Osteoblast (primary cell): ENCODE data around the gene HSPA12B. TPM values are rescaled to one million over a fixed set of nuclear protein-coding genes. Genes with fewer than 3 reads are reported as not detected.
"Not testable (repeated sequence)": the region's sequence is repeated elsewhere in the genome, so short reads cannot be mapped to it uniquely, and the experiment has no call there.

Source experiments
- DNase-seq: peaks from one replicate; pipeline ENCODE4 v3.0.0; 2011; ENCODE audit warnings: low spot score, mixed read lengths; ENCODE audit not compliant: insufficient read length; ENCODE audit errors: missing footprints
- H2AFZ ChIP-seq: 2 replicates; pipeline ENCODE4 v1.6.0; 2011; ENCODE audit warnings: mild to moderate bottlenecking, low read length
- H3K27ac ChIP-seq: 2 replicates; pipeline ENCODE4 v1.5.1; 2011; ENCODE audit warnings: mild to moderate bottlenecking, low read depth, low read length, moderate library complexity
- H3K27me3 ChIP-seq: 2 replicates; pipeline ENCODE4 v1.6.0; 2012; ENCODE audit warnings: mild to moderate bottlenecking, control low read depth, inconsistent platforms, low read length, moderate library complexity; ENCODE audit not compliant: insufficient read depth
- H3K36me3 ChIP-seq: 2 replicates; pipeline ENCODE4 v1.5.1; 2011; ENCODE audit warnings: mild to moderate bottlenecking, low read length, control low read depth, moderate library complexity; ENCODE audit not compliant: insufficient read depth
- H3K4me1 ChIP-seq: 2 replicates; pipeline ENCODE4 v1.5.1; 2011; ENCODE audit warnings: mild to moderate bottlenecking, low read length, control low read depth, moderate library complexity; ENCODE audit not compliant: insufficient read depth
- H3K4me2 ChIP-seq: 2 replicates; pipeline ENCODE4 v1.6.0; 2011; ENCODE audit warnings: mild to moderate bottlenecking, low read length; ENCODE audit not compliant: insufficient read depth
- H3K4me3 ChIP-seq: fragments of 200-600 bp; sonication (generic); 3 replicates; pipeline ENCODE4 v1.5.1; 2012; ENCODE audit warnings: mild to moderate bottlenecking, low read length, inconsistent platforms; ENCODE audit not compliant: insufficient read depth
- H3K79me2 ChIP-seq: 2 replicates; pipeline ENCODE4 v1.6.0; 2012; ENCODE audit warnings: mild to moderate bottlenecking, low read length, control low read depth, inconsistent platforms; ENCODE audit not compliant: insufficient read depth
- H3K9me3 ChIP-seq: 2 replicates; pipeline ENCODE4 v1.5.1; 2011; ENCODE audit warnings: low read depth, low read length, control low read depth
- H4K20me1 ChIP-seq: 2 replicates; pipeline ENCODE4 v1.6.0; 2012; ENCODE audit warnings: mild to moderate bottlenecking, low read length, control low read depth; ENCODE audit not compliant: insufficient read depth
- total RNA-seq: library from RNA; depleted of rRNA; stranded (reverse); fragments of >200 nt; gene quantifications from 2 replicates; pipeline ENCODE4 v1.2.3, GENCODE V29; 2012
- TF ChIP-seq, protein P1 (sequence below): IDR thresholded peaks from 2 replicates; pipeline ENCODE4 v1.5.1; 2011; ENCODE audit warnings: mild to moderate bottlenecking, low read depth, low read length, moderate library complexity; ENCODE audit errors: extremely low read depth

Gene HSPA12B
- total RNA-seq, 1 donor: not detected

GRCh38 chr20:3787324-3788014, 55.0 kb downstream of the HSPA12B start:
- no peak overlapping the region for H3K27ac ChIP-seq
- H3K36me3 ChIP-seq: peaks cover 5% of the 10 kb centered on the region
- no peaks in the 10 kb centered on the region for H3K9me3 ChIP-seq
- H3K4me2 ChIP-seq: peak overlapping the region; percentile 70
- DNase-seq: no peak
- peaks cover 35% of the 10 kb centered on the region for H3K79me2 ChIP-seq
- H4K20me1 ChIP-seq: peaks cover 34% of the 10 kb centered on the region
- H3K4me3 ChIP-seq: peak overlapping the region; percentile 47
- H2AFZ ChIP-seq: peak overlapping the region; percentile 4
- no peaks in the 10 kb centered on the region for H3K27me3 ChIP-seq
- H3K4me1 ChIP-seq: peaks cover 21% of the 10 kb centered on the region
- TF ChIP-seq, protein P1, sequence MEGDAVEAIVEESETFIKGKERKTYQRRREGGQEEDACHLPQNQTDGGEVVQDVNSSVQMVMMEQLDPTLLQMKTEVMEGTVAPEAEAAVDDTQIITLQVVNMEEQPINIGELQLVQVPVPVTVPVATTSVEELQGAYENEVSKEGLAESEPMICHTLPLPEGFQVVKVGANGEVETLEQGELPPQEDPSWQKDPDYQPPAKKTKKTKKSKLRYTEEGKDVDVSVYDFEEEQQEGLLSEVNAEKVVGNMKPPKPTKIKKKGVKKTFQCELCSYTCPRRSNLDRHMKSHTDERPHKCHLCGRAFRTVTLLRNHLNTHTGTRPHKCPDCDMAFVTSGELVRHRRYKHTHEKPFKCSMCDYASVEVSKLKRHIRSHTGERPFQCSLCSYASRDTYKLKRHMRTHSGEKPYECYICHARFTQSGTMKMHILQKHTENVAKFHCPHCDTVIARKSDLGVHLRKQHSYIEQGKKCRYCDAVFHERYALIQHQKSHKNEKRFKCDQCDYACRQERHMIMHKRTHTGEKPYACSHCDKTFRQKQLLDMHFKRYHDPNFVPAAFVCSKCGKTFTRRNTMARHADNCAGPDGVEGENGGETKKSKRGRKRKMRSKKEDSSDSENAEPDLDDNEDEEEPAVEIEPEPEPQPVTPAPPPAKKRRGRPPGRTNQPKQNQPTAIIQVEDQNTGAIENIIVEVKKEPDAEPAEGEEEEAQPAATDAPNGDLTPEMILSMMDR: no peak

DNA sequence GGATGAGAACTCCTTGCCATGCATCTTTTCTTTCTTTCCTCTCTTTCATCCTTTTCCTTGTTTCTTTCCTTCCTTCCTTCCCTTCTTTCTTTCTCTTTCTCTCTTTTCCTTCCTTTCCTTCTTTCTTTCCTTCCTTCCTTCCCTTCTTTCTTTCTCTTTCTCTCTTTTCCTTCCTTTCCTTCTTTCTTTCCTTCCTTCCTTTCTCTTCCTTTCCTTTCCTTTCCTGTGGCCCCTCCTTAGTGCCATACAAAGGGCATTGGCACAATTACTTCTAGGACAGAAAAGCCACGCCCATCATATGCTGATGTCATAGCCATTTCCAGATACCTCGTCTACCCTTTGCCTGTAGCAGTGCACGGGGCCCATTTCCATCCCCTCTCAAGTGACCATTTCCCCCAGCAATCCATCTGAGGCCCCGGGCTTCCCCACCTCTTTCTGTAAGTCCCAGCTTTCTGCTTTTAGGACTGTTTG, 56.2 kb downstream of the HSPA12B start:
- H3K36me3 ChIP-seq: peaks cover 5% of the 10 kb centered on the region
- TF ChIP-seq, protein P1: no peak
- peaks cover 25% of the 10 kb centered on the region for H3K79me2 ChIP-seq
- H3K27ac ChIP-seq: no peak overlapping the region
- no peaks in the 10 kb centered on the region for H3K9me3 ChIP-seq
- peaks cover 21% of the 10 kb centered on the region for H3K4me1 ChIP-seq
- no peak overlapping the region for H3K4me3 ChIP-seq
- no peak overlapping the region for H3K4me2 ChIP-seq
- no peak for DNase-seq
- H3K27me3 ChIP-seq: no peaks in the 10 kb centered on the region
- peaks cover 23% of the 10 kb centered on the region for H4K20me1 ChIP-seq
- H2AFZ ChIP-seq: no peak overlapping the region

DNA sequence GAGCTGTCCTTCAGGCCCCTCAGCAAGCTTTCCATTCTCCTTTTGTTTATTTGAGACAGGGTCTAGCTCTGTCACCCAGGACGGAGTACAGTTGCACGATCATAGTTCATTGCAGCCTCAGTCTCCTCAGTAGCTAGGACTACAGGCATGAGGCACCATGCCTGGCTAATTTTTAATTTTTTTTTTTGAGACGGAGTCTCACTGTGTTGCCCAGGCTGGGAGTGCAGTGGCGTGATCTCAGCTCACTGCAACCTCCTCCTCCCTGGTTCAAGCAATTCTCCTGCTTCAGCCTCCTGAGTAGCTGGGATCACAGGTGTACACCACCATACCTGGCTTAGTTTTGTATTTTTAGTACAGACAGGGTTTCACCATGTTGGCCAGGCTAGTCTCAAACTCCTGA, 56.7 kb downstream of the HSPA12B start:
- H3K36me3 ChIP-seq, H2AFZ ChIP-seq, H3K4me3 ChIP-seq, H3K27me3 ChIP-seq, H3K9me3 ChIP-seq, H3K27ac ChIP-seq, DNase-seq, H3K4me2 ChIP-seq: not testable (repeated sequence)
- H3K79me2 ChIP-seq: peaks cover 20% of the 10 kb centered on the region
- H4K20me1 ChIP-seq: peaks cover 19% of the 10 kb centered on the region
- H3K4me1 ChIP-seq: peaks cover 21% of the 10 kb centered on the region

GRCh38 chr20:3794168-3794567, 61.7 kb downstream of the HSPA12B start:
- not testable (repeated sequence) for H3K4me3 ChIP-seq, H3K4me2 ChIP-seq, H3K27ac ChIP-seq, H3K9me3 ChIP-seq, H2AFZ ChIP-seq, H3K27me3 ChIP-seq, DNase-seq
- Histone ChIP-seq H3K36me3 (peaks cover 15% of the 10 kb centered on the region), H3K79me2 (peaks cover 31% of the 10 kb centered on the region), H4K20me1 (peaks cover 10% of the 10 kb centered on the region), H3K4me1 (peaks cover 27% of the 10 kb centered on the region)

DNA sequence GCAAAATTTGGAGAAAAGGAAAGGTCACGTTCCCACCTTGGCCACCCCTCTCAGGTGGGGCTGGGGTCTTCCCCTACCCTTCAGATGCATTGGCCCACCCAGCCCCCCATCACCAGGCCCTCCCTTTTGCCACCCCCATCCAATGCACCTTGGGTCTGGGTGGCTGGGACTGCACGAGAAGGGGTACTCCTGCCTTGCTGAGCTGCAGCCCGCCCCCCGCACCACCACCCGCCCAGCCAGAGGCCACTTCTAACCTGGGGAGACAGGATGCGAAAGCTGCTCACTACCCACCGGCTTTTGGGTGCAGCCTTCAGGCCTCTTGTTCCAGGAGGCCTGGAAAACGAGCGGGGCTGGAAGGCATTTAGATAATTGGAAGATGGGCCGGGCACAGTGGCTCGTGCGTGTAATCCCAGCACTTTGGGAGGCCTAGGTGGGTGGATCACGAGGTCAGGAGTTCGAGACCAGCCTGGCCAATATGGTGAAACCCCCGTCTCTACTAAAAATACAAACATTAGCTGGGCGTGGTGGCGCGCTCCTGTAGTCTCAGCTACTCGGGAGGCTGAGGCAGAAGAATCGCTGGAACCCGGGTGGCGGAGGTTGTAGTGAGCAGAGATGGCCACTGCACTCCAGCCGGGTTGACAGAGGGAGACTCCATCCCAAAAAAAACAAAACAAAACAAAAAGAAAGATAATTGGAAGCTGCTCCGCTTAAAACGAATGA, 62.4 kb downstream of the HSPA12B start:
- H3K4me2 ChIP-seq: peak overlapping the region; percentile 89
- peaks cover 10% of the 10 kb centered on the region for H4K20me1 ChIP-seq

More for the DNA sequence above, 62.4 kb downstream of the HSPA12B start:
- no peaks in the 10 kb centered on the region for H3K9me3 ChIP-seq
- peaks cover 19% of the 10 kb centered on the region for H3K36me3 ChIP-seq
- DNase-seq: no peak
- peaks cover 27% of the 10 kb centered on the region for H3K4me1 ChIP-seq
- H3K27ac ChIP-seq: peak overlapping the region; percentile 96
- H2AFZ ChIP-seq: peak overlapping the region; percentile 98
- no peaks in the 10 kb centered on the region for H3K27me3 ChIP-seq
- H3K79me2 ChIP-seq: peaks cover 38% of the 10 kb centered on the region
- TF ChIP-seq, protein P1: no peak
- peak overlapping the region; percentile 90 for H3K4me3 ChIP-seq
